ENCODE data around the gene EFNA5. TPM values are rescaled to one million over a fixed set of nuclear protein-coding genes. Genes with fewer than 3 reads are reported as not detected.

EFNA5 gene
- polyA plus RNA-seq, 6 donors from 2014 or later, result not detected

DNA sequence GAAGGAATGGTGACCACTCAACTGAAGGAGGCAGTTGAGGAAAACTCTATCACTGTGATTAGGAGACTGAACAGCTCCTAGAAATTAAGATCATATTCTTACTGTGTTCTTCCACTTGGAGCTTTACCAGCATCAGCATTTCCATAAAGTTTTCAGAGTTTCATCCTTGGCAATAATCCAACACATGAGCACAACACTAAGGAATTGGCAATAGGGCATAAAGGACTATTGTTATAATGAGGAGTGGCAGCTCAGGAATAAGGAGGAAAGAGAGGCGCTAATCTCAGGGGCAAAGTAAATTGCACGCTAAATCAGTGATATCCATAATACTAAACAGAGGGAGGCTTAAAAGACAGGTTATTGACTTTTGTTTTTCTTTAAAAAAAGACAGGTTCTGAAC is 338.9 kb downstream of the EFNA5 start:
- ATAC-seq (ENCODE audit: low read depth in 2 of 2), result no peak
- no peaks in the 10 kb centered on the region for H3K36me3 Mint-ChIP-seq

GRCh38 chr5:107331312-107331711 is 339.4 kb downstream of the EFNA5 start:
- ATAC-seq (ENCODE audit: low read depth in 2 of 2) (no peak), DNase-seq (no peak)
- no peak overlapping the region for H3K4me3 Mint-ChIP-seq
- no peaks in the 10 kb centered on the region for H3K36me3 Mint-ChIP-seq
- H3K27me3 Mint-ChIP-seq, result peaks cover 0 to 9% (median 8%) of the 10 kb centered on the region in 3 donors
- no peaks in the 10 kb centered on the region for H3K9me3 Mint-ChIP-seq
- H3K4me1 Mint-ChIP-seq, result no peaks in the 10 kb centered on the region
- no peak overlapping the region for H3K27ac Mint-ChIP-seq

More for the DNA sequence above, 338.9 kb downstream of the EFNA5 start:
- H3K4me1 Mint-ChIP-seq, result no peaks in the 10 kb centered on the region
- no peak overlapping the region for H3K27ac Mint-ChIP-seq
- no peaks in the 10 kb centered on the region for H3K9me3 Mint-ChIP-seq
- H3K27me3 Mint-ChIP-seq, result peaks cover 0 to 8% (median 5%) of the 10 kb centered on the region in 3 donors
- no peak for DNase-seq
- H3K4me3 Mint-ChIP-seq, result no peak overlapping the region

- Mint-ChIP-seq H3K36me3 (no peaks in the 10 kb centered on the region), H3K4me1 (no peaks in the 10 kb centered on the region), H3K4me3 (no peak overlapping the region), H3K27me3 (peaks cover 0 to 13% (median 8%) of the 10 kb centered on the region in 3 donors), H3K9me3 (no peaks in the 10 kb centered on the region), H3K27ac (peak overlapping the region in 1 of 6 donors; percentile 55)
- ATAC-seq (ENCODE audit: low read depth in 2 of 2), result no peak
- no peak for DNase-seq
Measured at GRCh38 chr5:107330903-107331302, 339.8 kb downstream of the EFNA5 start.

DNA sequence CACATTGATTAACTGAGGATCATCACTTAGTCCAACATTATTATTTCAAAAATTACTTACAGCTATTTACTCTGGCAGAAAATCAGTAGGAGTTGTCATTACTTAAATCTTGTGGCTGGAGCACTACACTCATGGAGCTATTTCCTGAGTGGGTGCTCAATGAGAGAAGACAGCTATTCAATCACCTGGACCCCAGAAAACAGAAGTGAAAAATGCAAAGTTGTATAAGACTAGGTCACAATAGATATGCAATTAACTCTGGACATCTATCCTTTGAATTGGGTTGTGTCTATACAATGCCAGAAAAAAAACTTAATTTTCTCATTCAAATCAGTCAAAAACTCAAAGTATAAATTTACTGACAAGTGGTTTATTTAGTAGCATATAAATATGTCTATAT is 340.9 kb downstream of the EFNA5 start:
- no peaks in the 10 kb centered on the region for H3K4me1 Mint-ChIP-seq

More for the DNA sequence above, 340.9 kb downstream of the EFNA5 start:
- DNase-seq (no peak), ATAC-seq (ENCODE audit: low read depth in 2 of 2) (no peak)
- Mint-ChIP-seq H3K27me3 (peaks cover 0 to 18% (median 15%) of the 10 kb centered on the region in 3 donors), H3K9me3 (no peaks in the 10 kb centered on the region), H3K4me3 (no peak overlapping the region), H3K36me3 (no peaks in the 10 kb centered on the region), H3K27ac (no peak overlapping the region)

All from naive B cell (primary cell).